K562 (cell line): ENCODE results near the gene NPDC1.

Experiments used
- CCAR2 ChIP-seq: fragments of 200-400 bp; formaldehyde crosslinking; IDR thresholded peaks from 2 replicates; pipeline ENCODE4 v1.6.1; 2017; ENCODE audit warnings: mild to moderate bottlenecking, low read depth, low read length
- POLR2AphosphoS5 ChIP-seq: IDR thresholded peaks from 2 replicates; pipeline ENCODE4 v1.6.1; 2011; ENCODE audit warnings: mild to moderate bottlenecking, low read depth, low read length, moderate library complexity; ENCODE audit not compliant: control insufficient read depth, insufficient read depth
- ZNF175 ChIP-seq: fragments of 200-800 bp; sonication (Bioruptor generic); IDR thresholded peaks from 2 replicates; pipeline ENCODE4 v1.6.1; 2016; ENCODE audit warnings: low read depth, mild to moderate bottlenecking, missing genetic modification characterization, missing compliant biosample characterization
- ZSCAN32 ChIP-seq: fragments of 450-650 bp; formaldehyde crosslinking; IDR thresholded peaks from 2 replicates; pipeline ENCODE4 v1.4.0; 2020; ENCODE audit warnings: mild to moderate bottlenecking, moderate library complexity

GRCh38 chr9:137013571-137013940 lies 32.4 kb downstream of the NPDC1 start:
- TF ChIP-seq ZSCAN32 (no peak), ZNF175 (CRISPR knock-in tag) (no peak), CCAR2 (no peak), POLR2AphosphoS5 (no peak)
